GM10847 (cell line): ENCODE results near the gene LZTFL1.

Source experiments
- POLR2A ChIP-seq: IDR thresholded peaks from 2 replicates; pipeline ENCODE4 v1.6.1; 2011; ENCODE audit not compliant: insufficient read length; ENCODE audit errors: extremely low read depth

The LZTFL1 gene

DNA sequence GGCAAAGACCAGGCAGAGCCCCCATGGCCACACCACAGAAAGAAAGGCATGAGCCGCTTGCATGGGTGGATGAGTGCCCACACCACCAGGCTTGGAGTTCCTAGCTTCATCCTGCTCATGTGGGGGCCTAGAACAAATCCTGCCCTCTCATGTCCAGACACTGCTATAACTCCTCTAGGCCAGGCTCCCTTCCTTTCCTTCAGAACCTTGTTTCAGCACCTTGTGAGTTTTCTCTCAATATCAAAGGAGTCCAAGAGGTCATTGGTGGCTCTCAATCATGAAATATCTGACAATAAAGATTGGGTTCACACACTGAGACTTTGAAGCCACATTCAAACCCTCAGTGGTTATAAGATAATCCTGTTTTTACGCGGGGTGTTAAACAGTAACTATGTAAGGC, 58.3 kb downstream of the LZTFL1 start:
- TF ChIP-seq POLR2A, result no peak

DNA sequence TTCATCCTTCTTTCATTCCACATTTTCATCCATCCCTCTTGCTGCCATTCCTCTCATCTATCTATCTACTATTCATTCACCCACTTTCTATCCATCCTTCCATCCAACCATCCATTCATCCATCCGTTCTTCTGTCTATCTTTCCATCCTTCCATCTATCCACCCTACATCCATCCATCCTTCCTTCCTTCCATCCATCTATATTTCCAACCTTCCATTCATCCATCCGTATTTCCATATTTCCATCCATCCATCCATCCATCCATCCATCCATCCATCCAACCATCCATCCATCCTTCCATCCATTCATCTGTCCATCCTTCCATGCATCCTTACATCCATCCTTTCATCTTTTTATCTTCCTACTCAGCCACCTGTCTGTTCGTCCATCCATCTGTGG, 59.5 kb downstream of the LZTFL1 start:
- TF ChIP-seq POLR2A, result no peak

DNA sequence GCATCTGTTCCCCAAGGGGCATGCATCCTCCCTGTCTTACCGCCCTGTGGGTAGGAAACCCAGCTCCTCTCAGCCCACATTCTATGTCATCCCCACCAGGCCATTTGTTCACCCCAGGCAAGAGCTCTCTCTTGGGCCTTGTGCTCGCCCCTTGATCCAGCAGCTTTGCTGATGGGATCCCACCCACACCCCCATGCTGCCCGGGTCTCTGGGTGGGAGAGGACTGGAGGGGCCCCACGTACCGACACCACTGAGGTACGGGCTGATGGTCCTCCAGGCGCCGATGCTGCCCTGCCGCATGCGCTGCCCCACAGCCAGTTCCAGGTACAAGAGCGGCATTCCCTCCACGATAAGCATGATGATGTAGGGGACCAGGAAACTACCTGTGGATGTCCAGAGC, 60.1 kb downstream of the LZTFL1 start:
- TF ChIP-seq POLR2A, result no peak

DNA sequence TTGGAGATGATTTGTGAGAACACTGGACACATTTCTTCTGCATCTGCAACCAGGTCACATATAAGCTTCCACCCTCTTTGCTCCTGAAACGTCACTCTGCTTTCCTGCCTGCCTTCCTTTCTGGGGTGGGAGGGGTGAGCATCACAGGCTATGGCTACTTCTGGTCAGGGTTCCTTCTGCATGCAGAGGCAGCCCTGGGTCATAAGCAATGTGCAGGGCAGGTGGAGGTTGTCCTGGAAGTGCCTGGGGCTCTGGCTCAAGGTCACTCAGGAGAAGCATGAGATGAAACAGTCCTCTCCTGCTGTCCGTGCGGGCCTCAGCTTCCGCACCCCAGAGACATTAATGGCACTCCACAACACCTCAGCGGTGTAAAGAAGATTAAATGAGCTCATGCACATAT, 60.6 kb downstream of the LZTFL1 start:
- no peak for TF ChIP-seq POLR2A

DNA sequence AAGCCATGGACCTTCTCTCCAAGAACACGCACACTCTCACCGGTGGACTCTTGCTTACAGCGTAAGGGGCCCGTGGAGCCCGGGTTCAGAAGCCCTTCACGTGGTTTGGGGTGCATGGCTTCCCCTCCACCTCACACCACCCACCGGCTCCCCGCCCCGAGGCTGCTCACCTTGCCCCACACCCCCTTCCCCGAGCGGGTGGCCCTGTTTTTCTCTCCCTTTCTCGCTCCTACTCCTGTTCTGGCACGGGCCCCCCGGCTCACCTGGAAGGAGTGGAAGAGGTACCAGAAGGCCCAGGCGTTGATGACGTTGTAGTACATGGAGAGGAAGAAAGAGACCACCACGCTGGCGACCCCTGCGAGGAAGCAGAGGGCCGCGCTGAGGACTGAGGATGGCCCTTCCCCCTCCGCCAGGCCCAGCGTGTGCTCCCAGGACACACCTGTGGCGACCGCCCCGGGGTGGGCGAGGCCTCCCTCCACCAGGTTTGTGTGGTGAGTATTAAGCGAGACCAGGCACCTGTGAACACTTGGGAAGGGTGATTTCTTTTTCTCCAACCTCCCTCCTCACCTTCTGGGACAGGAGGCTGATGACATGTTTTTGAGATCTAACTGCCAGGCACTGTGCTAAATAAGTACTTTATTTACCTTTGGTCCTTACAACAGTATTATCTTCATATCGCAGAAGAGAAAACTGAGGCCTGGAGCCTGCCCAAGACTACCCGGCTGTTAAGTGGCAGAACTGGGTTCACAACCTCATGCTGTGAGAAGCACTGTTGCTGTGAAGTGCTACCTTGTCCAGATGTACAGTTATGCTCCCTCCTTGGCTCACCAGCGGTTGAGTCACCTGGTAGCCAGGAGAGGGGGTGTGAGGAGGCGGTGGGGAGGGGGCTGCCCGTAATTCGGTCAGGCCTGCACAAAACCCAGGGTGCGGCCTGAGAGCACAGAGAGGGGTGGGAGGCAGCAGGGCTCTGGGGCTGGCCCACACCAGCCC, 61.9 kb downstream of the LZTFL1 start:
- no peak for TF ChIP-seq POLR2A

DNA sequence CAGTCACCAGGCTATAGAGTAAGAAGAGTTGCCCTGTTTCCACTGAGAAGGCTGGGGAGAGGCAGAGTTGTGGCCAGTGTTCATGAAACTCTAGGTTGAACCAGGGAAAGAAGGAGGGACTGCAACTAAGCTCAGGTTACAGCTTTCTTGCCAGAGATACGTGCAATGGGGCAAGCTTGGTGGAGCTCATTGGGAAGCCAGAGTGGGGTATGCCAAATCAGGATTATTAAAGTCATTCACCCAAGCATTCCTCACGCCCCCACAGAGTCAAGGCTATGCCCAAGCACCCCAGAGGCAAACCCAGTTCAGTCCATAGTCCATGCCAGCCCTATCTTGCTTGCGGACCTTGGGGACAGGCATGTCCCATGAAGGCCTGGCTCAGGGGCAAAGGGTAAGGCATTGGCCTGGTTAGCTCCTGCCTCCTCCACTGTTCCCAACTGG, 63.1 kb downstream of the LZTFL1 start:
- TF ChIP-seq POLR2A, result no peak

DNA sequence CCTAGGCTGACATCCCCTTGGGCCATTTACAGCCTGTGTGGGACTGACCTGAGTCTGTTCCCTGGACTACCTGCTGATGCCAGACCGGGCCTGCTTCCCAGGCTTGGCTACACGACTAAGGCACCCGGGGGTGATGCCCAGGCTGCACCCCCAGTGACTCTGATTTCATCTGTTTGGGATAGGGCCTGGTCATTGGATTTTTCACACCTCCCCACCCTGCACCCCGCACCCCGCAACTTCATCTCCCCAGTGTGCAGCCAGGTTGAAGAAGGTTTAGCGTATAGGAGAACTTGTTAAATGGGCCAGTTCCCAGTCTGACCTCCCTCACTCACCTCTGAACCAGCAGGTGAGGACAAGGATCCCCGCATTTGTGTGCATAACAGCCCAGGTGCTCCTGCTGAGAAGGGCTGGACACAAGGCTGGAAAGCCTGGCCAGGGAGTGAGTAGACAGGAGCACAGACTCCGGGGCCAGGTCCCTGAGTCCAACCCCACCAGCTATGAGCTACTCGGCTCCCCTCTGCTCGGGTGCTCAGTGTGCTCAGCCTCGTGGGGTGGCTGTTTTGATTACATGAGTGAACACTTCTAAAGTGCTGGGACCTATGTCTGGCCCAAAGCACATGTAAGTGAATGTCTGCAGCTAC, 64.1 kb downstream of the LZTFL1 start:
- TF ChIP-seq POLR2A, result no peak

DNA sequence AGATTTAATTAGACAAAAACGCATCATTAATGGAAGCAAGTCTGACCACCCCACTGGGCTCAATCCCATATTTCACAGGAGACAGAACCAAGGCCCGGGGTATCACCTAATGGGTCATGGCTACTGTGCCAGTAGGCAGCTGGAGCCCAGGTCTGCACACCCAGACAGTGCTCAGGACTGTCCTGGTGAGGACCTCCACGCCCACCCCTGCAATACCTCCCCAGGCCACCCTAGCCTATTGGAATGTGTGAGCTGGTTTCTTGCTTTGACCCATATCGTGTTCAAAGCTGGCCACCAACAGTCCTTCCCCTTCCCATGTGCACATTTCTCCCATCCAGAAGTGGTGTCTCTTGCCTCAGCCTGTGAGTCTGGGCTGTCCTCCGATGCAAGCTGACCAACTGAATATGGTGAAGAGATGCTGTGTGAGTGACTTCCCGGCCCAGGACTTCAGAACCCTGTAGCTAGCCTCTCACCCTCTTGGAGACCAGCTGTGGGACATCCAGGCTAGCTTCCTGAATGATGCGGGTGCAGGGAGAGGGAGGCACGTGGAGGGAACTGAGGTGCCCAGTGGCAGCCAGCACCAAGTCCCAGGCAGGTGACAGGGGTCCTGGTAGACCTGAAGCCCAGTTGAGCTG, 64.7 kb downstream of the LZTFL1 start:
- no peak for TF ChIP-seq POLR2A

DNA sequence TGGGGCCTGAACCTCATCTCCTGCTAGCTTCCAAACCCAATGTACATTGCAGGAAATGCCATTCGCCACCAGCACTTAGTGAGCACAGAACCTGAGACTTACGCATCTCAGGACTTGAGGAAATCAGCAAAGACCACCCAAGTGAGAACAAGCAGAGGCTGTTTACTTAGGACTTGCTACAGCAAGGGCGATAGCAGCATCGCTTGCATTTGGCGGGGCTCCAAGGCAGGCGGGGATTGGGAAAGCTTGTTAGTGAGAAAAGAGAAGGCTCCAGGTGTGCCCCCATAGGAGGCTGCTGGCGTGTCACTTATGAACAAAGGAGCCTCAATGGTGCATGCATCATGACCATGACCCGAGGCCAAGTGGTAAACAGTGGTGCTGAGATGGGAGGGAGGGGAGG, 65.3 kb downstream of the LZTFL1 start:
- no peak for TF ChIP-seq POLR2A

DNA sequence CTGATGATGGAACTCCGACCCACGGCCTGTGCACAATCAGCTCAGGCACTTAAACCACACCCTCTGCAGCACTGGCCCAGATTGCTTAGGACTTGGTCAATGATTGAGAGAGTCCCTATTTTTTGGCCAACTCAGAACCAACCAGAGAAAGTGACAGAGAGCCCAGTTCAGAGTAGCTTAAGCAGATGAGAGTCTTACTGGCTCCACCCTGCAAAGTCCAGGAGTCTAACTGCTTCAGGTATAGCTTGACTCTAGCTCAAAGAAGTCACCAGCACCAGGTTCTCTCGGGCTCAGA, 65.7 kb downstream of the LZTFL1 start:
- no peak for TF ChIP-seq POLR2A

DNA sequence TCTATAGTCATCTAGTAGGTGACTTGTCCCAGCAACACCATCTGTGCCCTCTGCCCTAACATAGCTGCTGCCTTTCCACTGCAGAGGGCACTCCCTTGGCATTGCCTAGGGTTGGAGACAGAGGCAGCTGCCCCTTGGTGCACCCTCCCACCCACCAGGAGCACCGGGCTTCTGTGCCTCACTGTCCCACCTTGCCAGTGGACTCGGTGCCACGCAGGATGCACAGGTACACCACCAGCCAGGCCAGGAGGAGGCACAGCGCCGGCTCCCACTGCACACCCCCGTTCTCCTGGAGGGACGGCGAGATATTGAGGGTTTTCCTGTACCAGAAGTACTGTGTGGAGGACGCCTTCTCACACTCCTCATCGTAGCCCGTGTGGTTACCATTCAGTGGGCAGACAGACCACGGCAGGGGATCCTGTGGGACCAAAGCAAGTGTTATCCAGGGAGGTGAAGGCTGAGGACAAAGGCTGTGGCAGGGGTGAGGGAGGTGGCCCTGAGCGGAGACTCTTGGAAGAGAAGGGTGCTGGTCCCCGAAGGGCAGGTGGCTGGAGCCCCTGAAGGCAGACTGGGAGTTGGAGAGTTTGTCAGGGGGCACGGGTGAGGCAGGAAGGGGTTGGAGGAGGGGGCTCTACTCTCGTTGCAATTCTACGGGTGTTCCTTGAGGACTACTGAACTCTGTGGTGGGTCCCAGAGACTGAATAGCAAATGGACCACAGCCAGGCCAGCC, 66.2 kb downstream of the LZTFL1 start:
- no peak for TF ChIP-seq POLR2A

DNA sequence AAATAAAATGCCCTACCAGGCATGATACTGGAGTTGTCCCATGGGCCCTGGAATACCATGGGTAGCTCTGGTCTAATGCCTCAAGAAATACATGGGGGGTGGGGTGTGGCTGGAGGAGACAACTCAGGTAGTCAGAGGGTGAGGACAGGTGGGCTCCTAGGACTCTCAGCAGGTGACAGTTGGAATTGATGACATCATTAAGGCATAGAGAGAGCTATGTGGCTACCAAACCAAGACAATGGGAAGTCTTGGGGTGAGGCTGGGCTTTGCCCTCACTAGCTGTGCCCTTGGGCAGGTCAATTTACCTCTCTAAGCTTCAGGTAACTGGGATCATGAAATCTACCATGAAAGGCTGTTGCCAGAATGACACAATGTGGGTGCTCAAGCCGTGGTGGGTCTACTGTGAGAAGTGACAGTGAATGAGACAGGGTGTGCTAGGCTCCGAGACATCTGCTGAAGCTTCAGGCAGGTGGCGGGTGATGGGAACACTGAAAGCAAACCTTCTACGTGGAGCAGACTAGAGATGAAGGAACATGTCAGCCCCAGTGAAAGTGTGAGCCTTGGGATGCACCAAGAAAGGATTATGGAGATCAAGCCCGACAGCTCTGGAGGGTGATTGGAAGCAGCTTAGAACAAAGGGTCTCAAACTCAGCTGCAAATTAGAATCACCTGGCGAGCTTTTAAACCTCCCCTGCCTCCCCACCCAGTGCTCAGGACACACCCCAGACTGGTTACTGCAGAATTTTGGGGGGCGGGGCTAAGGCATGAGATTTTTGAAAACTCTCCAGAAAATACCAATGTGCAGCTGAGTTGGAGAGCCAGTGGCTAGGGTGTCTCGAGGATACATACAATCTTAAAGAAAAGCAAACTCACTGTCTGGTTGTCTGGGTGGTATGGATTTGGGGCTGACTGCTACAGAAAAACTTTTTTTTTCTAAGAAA, 67.1 kb downstream of the LZTFL1 start:
- TF ChIP-seq POLR2A, result no peak

DNA sequence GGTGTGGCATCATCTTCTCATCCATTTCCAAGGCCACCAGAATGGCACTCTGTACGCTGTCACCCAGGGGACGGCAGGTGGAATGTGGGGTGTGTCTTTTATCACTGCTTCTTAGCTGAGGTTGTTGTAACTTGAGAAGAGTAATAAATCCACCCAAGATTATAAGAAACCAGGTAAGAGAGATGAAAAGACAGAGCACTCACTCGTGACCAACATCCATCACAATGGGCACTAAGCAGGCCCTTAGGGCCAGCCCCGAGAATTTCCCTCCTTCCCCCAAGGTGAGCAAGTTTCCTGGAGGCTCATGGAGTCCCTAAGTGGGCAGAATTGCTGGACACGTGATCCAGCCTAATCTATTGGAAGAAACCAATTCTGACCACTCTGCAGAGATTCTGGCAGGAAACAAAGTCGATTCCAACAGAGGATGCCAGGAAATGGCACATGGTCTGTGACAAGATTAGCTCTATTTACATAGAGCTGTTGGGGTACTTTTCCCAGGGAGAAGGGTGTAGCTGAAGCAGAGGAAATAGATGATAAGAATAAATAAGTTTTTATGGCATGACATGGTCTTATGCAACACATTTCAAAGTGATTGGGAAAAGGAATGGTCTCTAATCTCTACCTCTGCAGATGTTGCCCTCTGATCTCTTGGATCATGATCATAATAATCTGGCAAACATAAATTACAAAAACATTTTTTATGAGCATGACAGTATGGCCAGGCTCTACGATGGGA, 68.0 kb downstream of the LZTFL1 start:
- no peak for TF ChIP-seq POLR2A
